Natural killer cell (primary cell): ENCODE results near the gene DCTN2. TPM values are rescaled to one million over a fixed set of nuclear protein-coding genes. Genes with fewer than 3 reads are reported as not detected.
"Not testable (repeated sequence)": the region's sequence is repeated elsewhere in the genome, so short reads cannot be mapped to it uniquely, and the experiment has no call there.

ENCODE experiments used
- ATAC-seq, 3 donors: fragments of 150-1000 bp in 2 of 3; fragments of 200-7000 bp in 1 of 3; cut with Tn5 transposase; 1 replicate in 1 of 3; 2 replicates in 2 of 3; pipeline ENCODE4 v1.10.0; 2021; ENCODE audit warnings: mild to moderate bottlenecking in 2 of 3, moderate library complexity in 2 of 3
- DNase-seq, 2 donors: peaks; one replicate each; pipeline versions ENCODE4 v3.0.0 to v3.0.0-alpha.2; 2013 to 2021; ENCODE audit warnings: mixed read lengths in 1 of 2
- H3K27ac ChIP-seq: one replicate; pipeline ENCODE4 v1.5.1; 2013; ENCODE audit warnings: mild to moderate bottlenecking, low read length
- H3K27me3 ChIP-seq: one replicate; pipeline ENCODE4 v1.6.1; 2013; ENCODE audit warnings: low read length; ENCODE audit not compliant: control insufficient read depth, insufficient read depth
- H3K36me3 ChIP-seq: one replicate; pipeline ENCODE4 v1.6.1; 2013; ENCODE audit warnings: low read length; ENCODE audit not compliant: control insufficient read depth, insufficient read depth
- H3K4me1 ChIP-seq: one replicate; pipeline ENCODE4 v1.6.1; 2013; ENCODE audit warnings: low read length; ENCODE audit not compliant: control insufficient read depth, insufficient read depth
- H3K4me3 ChIP-seq: one replicate; pipeline ENCODE4 v1.5.1; 2013; ENCODE audit warnings: low read length
- H3K9me3 ChIP-seq: one replicate; pipeline ENCODE4 v1.6.1; 2013; ENCODE audit warnings: low read length; ENCODE audit not compliant: control insufficient read depth, insufficient read depth
- H3K27ac Mint-ChIP-seq, 2 donors: one replicate each; pipeline ENCODE4 v1.8.0; 2022; ENCODE audit warnings: mild to moderate bottlenecking in 2 of 2, mixed read lengths in 2 of 2, moderate library complexity in 1 of 2
- H3K27me3 Mint-ChIP-seq, 2 donors: one replicate each; pipeline ENCODE4 v1.8.0; 2022; ENCODE audit warnings: low read depth in 2 of 2, mixed read lengths in 2 of 2
- H3K36me3 Mint-ChIP-seq: one replicate; pipeline ENCODE4 v1.8.0; 2022; ENCODE audit warnings: mixed read lengths
- H3K4me1 Mint-ChIP-seq, 2 donors: one replicate each; pipeline ENCODE4 v1.8.0; 2022; ENCODE audit warnings: mixed read lengths in 2 of 2
- H3K4me3 Mint-ChIP-seq: one replicate; pipeline ENCODE4 v1.8.0; 2022; ENCODE audit warnings: mild to moderate bottlenecking, moderate library complexity, mixed read lengths
- H3K9me3 Mint-ChIP-seq, 2 donors: one replicate each; pipeline ENCODE4 v1.8.0; 2022; ENCODE audit warnings: mixed read lengths in 2 of 2
- CTCF ChIP-seq: fragments of 200-600 bp; IDR thresholded peaks from one replicate; pipeline ENCODE4 v1.8.0; 2022; ENCODE audit warnings: antibody characterized with exemption
- WGBS: methylation state at CpG from one replicate; pipeline ENCODE4 v1.1.7; 2013; ENCODE audit warnings: missing lambda C conversion rate; ENCODE audit not compliant: insufficient coverage; 5-methylcytosine and 5-hydroxymethylcytosine counted together
- intact Hi-C: fragments of 100-400 bp; cut with micrococcal nuclease; formaldehyde crosslinking; loops from one replicate; pipeline ENCODE4 v1.14.2; 2022
- total RNA-seq, 4 donors: library from RNA; stranded (reverse); fragments of 120-200 nt in 1 of 4; gene quantifications; one replicate each; pipeline versions ENCODE4 v1.2.3 to v1.2.4, GENCODE V29; 2013 to 2022

The DCTN2 gene
- total RNA-seq, 3 donors from 2014 or later (not counting 1 experiment from before 2014, with no cell fraction given): 65.5 to 76.5 (median 71.8) TPM

GRCh38 chr12:57519796-57520052, 27.3 kb downstream of the DCTN2 start:
- Histone ChIP-seq H3K27me3 (no peaks in the 10 kb centered on the region), H3K9me3 (no peaks in the 10 kb centered on the region), H3K27ac (peak overlapping the region; percentile 99), H3K4me3 (peak overlapping the region; percentile 99), H3K4me1 (peaks cover 55% of the 10 kb centered on the region), H3K36me3 (peaks cover 39% of the 10 kb centered on the region)
- Mint-ChIP-seq H3K27me3 (no peaks in the 10 kb centered on the region), H3K9me3 (no peaks in the 10 kb centered on the region), H3K4me3 (peak overlapping the region; percentile 97), H3K36me3 (peaks cover 7% of the 10 kb centered on the region), H3K27ac (peak overlapping the region; percentile 99), H3K4me1 (peaks cover 38 to 74% of the 10 kb centered on the region in 2 donors)
- intact Hi-C loops: loop anchor here (1.0 to 5.0 kb wide), 3 partner anchors 40 to 233 kb away; partner anchors contain the start of genes ARHGAP9, CDK4 and OS9
- TF ChIP-seq CTCF: no peak
- 0% methylated on average over 8 of the region's 8 CpGs for WGBS
- ATAC-seq: no peak
- peak in 1 of 2 donors; percentile 46 for DNase-seq

- peaks cover 33 to 68% of the 10 kb centered on the region in 2 donors for H3K4me1 Mint-ChIP-seq
- Histone ChIP-seq H3K27me3 (no peaks in the 10 kb centered on the region), H3K36me3 (peaks cover 40% of the 10 kb centered on the region), H3K4me1 (peaks cover 51% of the 10 kb centered on the region), H3K27ac (peak overlapping the region; percentile 99), H3K9me3 (no peaks in the 10 kb centered on the region), H3K4me3 (peak overlapping the region; percentile 99)
- TF ChIP-seq CTCF: no peak
- H3K27me3 Mint-ChIP-seq: no peaks in the 10 kb centered on the region
- H3K4me3 Mint-ChIP-seq: peak overlapping the region; percentile 97
- H3K9me3 Mint-ChIP-seq: no peaks in the 10 kb centered on the region
- H3K27ac Mint-ChIP-seq: peak overlapping the region; percentile 99
- intact Hi-C loops: no loop called here
- WGBS: 35% methylated on average over 7 of the region's 7 CpGs
- peaks cover 7% of the 10 kb centered on the region for H3K36me3 Mint-ChIP-seq
- ATAC-seq: no peak
- peak in 1 of 2 donors; percentile 36 for DNase-seq
These were observed 27.8 kb downstream of the DCTN2 start for GRCh38 chr12:57518920-57519795.

GRCh38 chr12:57518176-57518919, 28.6 kb downstream of the DCTN2 start:
- H3K27ac Mint-ChIP-seq: peak overlapping the region; percentile 99
- intact Hi-C loops: no loop called here
- no peak overlapping the region for H3K4me3 ChIP-seq
- DNase-seq (no peak), ATAC-seq (no peak)
- no peaks in the 10 kb centered on the region for H3K9me3 Mint-ChIP-seq
- H3K4me3 Mint-ChIP-seq: peak overlapping the region; percentile 97
- no peak for TF ChIP-seq CTCF
- H3K27me3 Mint-ChIP-seq: no peaks in the 10 kb centered on the region
- H3K27me3 ChIP-seq: no peaks in the 10 kb centered on the region
- H3K9me3 ChIP-seq: no peaks in the 10 kb centered on the region
- peaks cover 7% of the 10 kb centered on the region for H3K36me3 Mint-ChIP-seq
- WGBS: 94% methylated on average over 8 of the region's 8 CpGs
- peaks cover 43% of the 10 kb centered on the region for H3K4me1 ChIP-seq
- H3K4me1 Mint-ChIP-seq: peaks cover 28 to 60% of the 10 kb centered on the region in 2 donors
- no peak overlapping the region for H3K27ac ChIP-seq
- peaks cover 48% of the 10 kb centered on the region for H3K36me3 ChIP-seq

- Mint-ChIP-seq H3K4me1 (peaks cover 28 to 56% of the 10 kb centered on the region in 2 donors), H3K4me3 (peak overlapping the region; percentile 64), H3K36me3 (peaks cover 11% of the 10 kb centered on the region), H3K27ac (peak overlapping the region; percentile 99)
- H3K27ac ChIP-seq, H3K4me3 ChIP-seq, H3K9me3 ChIP-seq, H3K27me3 Mint-ChIP-seq, H3K27me3 ChIP-seq, ATAC-seq, H3K9me3 Mint-ChIP-seq, DNase-seq, intact Hi-C loops: not testable (repeated sequence)
- Histone ChIP-seq H3K4me1 (peaks cover 39% of the 10 kb centered on the region), H3K36me3 (peaks cover 54% of the 10 kb centered on the region)
- 90% methylated on average over 10 of the region's 10 CpGs for WGBS
These were observed 29.3 kb downstream of the DCTN2 start for GRCh38 chr12:57517718-57518117.
